CD4-positive, alpha-beta T cell treated with Interleukin-4 for 4 hours (primary cell): ENCODE measurements around the gene ADGRA1.

Experiments
- DNase-seq: peaks from one replicate; pipeline ENCODE4 v3.0.0-alpha.2; 2020

Gene ADGRA1

DNA sequence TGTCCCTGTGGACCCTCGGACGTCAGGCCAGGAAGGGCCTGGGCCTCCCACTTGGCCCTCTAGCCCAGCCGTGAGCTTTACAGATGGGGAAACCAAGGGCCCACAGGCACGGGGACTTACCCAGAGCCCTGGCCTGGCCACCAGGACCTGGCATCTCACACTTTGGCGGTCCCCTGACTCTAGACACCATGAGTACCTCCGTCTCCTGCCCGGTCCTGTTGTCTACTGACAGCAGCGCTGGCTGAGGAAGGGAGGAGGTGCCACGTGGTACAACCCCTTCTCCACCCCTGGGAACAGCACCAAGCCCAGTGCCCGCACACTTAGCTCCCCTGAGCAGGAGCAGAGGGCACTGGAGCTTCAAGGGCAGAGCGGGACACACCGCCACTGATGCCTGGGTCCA, 26.1 kb downstream of the ADGRA1 start:
- DNase-seq = no peak

DNA sequence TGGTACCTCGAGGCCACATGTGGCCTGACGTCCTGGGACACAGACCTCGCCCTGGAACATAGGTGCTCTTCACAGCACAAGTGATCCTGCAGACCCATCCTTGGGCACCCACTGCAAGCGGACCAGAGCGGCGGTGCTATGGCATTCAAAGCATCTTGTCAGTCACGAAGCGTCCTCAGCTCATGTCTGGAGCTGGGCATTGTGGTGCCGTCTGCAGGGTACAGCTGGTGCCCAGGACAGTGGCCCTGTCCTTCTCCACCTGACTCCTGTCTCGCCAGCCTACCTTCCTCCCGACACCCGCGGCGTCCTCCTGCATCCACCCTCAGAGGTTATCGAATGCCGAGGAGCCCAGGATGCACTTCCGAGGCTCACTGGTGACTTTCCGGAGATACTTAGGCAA, 26.5 kb downstream of the ADGRA1 start:
- no peak for DNase-seq

DNA sequence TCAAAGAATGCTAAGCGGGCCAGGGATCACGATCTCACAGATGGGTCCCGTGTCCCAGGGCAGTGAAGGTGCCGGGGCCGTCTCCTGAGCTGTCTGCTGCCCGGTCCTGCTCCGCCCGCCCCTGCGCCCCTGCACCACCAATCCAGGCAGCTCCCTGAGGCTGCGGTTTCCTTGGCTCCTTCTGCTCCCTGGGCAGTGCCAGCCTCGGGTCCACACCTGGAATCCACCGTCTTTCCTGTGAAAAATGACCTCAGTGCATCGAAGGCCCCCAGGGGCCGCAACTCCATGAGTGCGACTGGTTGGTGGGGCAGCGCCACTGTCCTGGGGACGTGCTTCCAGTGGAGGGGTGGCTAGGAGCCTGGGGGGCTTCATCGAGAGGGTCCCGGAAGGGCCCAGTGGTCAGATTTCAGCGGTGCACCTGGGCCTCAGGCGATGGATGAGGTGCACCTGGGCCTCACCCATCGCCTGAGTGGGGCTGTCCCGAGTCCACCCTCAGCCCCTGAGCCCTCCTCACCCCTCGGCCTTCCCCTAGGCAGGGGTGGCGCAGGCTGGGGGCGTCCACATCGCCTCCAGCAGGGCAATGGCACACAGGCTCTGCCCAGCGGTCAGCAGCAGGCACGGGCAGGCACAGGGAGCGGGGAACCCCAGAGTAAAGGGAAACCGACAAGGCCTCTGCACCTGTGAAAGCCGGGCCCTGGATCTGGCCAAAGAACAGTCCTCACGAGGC, 27.2 kb downstream of the ADGRA1 start:
- DNase-seq = no peak

DNA sequence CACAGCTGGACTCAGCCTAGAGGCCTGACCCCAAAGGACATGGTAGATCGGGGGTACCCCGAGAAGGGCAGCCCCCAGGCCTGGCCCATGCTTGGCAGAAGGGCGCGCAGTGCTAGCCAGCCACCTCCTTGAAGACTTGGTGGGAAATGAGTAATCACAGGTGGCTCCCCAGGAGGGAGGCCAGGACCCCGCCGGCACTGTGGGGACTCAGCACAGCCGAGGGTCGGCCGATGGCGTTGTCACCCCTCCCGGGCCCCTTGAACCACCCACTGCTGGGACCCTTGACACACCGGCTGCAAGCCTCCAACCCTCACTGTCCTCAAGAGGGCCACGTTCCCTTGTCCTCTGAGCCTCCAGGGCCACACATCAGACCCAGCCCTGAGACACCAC, 27.7 kb downstream of the ADGRA1 start:
- DNase-seq = no peak

DNA sequence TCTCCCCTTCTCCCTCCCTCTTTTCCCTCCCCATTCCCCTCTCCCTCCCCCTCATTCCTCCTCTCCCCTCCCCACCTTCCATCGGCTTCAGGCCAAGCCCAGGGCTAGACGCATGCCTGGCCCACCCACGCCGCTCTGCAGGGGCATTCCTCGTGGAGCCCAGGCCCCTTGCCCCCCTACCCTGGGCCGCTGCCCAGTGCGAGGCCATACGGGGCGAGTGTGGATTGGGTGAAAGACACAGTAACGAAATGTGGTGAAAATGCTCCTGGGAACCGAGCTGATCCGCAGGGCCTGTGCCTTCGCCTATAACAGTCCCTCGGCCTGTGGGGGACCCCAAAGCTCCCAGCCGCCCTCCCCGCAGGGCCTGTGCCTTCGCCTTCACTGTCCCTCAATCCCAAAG, 28.3 kb downstream of the ADGRA1 start:
- no peak for DNase-seq

DNA sequence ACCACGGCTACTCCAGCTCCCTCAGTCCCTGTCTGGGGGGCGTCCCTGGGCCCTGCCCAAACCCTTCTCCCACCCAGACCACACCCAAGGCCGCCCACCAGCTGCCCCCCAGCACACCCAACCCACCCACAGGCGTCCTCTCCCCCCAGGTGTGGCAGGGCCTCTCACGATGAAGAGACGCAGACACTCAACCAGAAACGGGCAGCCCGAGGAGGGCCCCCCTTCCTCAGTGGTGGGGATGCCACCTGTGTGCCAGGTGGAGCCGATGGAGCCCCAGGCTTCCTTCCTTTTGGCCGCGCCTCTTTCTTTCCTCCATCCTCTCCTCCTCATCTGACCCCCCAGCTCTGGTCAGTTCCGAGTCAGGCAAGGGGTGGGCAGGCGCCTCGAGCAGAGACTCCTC, 28.7 kb downstream of the ADGRA1 start:
- no peak for DNase-seq

DNA sequence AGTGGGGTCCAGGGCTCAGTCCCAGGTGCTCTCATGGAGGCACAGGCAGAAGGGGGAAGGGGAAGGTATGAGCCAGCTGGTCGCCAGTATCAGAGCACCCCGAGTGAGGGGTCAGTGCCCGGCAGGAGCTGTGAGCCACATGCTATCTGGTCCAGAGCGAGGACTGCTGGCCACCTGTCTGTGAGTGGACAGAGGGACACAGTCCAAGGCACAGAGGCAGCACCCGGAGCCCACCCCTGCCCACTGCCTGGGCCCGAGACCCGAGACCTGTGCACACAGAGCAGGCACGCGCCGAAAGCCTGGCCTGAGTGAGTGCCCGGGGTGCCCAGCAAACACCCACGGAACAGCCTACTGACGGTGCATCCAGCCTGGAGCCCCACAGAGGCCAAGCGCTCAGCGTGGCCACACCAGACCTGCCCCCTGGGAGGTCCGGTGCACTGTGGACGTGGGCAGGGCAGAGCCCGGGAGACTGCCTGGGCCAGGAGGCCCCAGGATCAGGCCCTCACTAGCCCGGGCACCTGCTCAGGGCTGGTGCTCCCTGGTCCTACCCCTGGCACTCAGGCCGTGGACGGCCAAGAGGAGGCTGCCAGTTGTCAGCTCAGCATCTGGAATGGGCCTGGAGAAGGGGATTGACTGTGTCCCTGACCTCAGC, 29.4 kb downstream of the ADGRA1 start:
- DNase-seq = no peak

DNA sequence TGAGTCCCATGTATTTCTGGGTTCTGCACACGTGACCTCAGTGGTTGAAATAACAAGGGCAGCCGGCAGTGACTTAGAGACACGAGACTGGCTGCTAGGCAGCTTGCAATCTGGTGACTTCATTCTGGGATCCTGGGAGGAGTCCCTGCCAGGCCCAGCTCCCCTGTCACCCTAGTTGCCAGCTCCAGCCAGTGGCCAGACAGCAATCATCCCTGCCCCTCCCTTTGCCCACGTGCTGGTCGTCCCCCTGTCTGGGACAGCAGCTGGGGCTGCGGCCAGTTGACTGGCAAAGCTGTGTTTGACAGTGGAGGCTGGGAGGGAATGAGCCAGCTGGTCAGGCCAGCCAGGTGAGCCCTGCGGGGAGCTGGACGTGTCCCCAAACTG, 30.0 kb downstream of the ADGRA1 start:
- DNase-seq = no peak

DNA sequence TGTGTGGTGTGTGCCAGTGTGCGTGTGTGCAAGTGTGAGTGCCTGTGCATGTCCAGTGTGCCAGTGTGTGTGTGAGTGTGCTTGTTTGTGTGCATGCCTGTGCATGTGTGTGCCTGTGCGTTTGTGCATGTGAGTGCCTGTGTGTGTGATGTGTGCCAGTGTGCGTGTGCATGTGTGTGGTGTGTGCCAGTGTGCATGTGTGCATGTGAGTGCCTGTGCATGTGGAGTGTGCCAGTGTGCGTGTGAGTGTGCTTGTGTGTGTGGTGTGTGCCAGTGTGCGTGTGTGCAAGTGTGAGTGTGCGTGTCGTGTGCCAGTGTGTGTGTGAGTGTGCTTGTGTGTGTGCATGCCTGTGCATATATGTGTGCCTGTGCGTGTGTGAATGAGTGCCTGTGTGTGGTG, 33.8 kb downstream of the ADGRA1 start:
- no peak for DNase-seq

DNA sequence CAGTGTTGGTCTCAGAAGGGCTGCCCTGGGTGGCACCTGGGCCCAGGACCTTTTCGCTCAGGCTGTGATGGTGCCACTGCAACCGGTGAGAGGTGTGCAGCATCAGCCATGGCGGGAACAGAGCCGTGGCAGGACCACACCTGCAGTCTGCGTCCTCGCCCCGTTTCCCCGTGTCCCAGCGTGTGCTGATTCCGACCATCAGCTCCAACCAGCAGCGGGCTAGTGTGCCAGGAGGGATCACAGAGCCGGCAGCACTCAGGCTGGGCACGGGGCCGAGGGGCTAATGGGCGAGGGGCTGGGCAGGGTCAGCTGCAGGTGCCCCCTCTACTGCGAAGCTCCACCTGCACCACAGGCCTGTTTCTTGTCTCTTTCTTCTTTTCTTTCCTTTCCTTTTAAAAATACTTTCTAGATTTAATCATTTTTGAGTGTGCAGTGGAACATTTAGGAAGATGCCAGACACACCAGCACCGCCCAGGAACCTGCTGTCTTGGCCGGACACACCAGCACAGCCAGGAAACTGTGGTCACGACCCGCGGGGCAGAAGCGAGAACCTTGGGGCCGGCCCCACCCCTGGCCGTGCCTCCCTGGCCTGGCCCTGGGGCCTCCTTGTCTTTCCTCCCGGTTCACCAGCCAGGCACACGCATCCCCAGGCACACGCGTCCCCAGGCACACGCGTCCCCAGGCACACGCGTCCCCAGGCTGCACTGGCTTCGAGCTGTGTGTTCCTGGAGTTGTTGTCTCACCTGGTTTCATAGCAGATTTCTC, 34.6 kb downstream of the ADGRA1 start:
- no peak for DNase-seq

DNA sequence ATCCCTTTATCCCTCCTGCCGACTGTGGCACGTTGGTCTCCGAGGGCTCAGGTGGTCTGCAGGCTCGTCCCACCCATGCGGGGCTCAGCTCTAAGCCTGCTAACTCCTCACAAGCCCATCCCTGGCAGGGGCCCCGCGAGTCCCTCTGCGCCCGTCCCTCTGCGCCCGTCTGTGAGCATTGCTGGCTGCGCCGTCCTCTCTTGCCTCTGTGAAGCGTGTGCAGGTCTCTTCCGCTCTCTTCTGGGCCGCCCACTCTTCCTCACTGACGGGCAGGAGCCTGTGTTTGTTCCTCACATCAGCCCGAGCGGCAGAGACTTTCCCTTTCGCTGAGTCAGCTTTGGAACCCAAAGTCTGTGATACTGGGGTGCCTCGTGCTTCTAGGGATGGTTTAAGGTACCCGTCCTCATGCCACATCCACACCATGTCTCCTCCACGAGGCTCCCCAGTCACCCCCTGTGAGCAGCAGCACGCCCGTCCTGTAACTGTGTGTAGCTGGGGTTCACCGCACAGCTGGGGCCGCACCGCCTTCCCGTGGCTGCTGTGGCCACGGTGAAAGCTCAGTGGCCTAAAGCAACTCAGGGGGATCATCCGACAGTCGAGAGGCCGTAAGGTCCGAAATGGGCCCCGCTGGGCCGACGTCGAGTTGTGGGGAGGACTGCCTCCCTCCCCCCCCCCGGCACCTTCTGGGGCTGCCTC, 35.5 kb downstream of the ADGRA1 start:
- DNase-seq = no peak

DNA sequence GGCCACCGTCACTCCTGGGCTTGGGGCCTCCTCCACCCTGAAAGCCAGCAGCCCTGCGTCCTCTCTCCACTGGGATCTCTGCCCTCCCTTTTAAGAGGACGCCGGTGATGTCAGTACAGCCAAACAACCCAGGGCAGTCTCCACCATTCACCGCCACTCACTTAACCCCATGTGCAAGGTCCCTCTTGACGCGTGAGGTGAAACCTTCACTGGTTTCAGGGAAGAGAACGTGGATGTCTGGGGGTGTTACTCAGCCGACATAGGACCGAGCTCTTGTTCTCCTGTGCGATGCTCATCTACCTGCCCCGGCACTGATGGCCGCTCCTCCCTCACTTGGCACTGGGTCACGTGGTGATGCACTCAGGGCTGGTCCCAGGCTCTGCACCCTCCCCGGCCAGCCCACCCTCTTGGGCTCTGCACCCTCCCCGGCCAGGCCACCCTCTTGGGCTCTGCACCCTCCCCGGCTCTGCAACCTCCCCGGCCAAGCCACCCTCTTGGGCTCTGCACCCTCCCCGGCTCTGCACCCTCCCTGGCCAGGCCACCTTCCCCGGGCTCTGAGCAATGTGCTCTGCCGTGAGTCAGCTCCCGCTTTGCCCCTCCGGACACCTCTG, 36.1 kb downstream of the ADGRA1 start:
- no peak for DNase-seq

DNA sequence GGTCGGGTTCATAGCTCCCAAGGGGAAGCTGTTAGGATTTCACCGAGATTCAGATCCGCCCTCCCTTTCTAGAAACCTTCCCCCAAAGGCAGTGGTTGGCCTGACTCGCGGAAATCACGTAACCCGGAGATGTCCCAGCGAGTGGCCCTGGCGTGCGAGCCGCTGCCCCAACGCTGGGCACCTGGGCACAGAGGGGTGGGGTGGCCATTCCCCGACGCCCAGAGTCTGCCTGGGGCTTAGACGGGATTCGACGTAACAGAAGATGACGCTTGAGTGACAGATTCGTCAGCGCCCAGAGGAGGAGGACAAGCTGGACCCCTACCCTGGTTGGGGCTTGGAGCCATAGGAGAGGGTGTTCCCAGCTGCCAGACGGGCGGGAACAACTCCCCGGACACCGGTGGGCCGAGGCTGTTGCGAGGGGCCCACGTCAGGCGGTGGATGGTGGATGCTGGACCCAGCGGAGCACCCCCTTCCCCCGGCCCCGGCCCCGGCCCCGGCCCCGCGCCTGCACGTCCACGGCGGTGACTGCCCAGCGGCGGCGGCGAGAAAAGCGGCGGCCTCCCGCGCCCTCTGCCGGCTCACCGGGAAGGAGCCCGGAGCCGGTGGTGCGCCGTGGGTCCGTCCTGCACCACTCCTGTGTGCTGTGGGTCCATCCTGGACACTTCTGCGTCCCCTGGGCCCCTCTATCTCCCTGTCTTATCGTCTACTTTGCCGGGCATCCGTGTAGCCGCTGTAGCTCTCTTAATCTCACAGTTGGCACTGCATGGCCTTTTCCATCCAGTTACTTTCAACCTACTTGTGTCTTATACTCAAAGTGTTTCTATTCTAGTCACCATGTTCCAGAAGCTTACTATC, 36.9 kb downstream of the ADGRA1 start:
- no peak for DNase-seq

DNA sequence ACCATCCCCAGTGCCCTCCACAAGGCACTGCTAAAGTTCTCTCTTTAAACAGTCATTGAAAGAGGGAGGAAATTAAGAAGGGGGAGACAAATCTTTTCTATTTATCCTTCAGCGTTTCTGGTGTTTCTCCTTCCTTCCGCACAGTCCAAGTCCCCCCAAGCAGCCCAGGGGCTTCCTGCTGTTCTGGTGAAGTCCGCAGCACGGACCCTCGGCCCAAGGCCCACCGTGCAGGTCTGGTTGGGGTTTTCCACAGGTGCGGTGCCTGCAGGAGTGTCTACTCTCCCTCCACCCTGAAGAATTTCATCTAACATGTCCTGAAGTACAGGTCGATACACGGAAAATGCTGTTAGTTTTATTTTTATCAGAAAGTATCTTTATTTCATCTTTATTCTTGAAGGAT, 38.2 kb downstream of the ADGRA1 start:
- DNase-seq = no peak

DNA sequence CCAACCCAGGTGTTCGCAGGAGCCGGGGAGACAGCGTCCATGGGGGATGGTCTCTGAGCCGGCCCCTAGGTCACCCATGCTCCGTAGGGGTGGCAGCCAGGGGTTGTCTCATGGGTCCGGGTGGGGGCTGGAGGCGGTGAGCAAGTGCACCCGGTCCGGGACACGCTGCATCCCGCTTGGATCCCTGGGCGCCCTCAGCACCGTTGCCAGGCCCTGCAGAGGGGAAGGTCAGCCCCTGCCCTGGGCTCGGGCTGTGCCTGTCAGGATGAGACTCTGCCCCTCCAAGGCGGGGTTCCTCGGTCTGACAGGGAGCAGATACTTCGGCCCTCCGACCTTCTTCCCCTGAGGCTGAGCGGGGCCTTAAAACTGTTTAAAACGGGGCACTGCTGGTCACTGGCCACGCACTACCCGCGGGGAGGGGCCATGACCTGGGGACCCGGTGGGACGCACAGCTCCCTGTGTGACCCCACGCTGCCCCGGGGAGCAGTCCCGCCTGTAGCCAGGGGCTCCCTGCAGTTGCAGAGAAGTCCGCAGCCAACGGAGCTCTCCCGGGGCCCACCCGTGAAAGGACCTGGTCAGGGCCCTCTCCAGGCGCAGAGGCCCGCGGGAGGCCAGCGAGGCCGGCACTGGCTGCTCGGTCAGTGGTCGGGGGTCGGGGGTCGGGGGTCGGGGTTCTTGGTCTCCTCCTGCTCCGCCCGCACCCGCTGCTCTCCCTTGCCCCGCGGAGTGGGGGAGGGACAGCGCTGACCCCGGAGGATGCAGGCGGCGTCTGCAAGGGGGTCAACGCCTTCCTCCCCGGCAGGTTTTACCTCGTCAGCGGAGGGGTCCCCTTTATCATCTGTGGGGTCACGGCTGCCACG, 38.9 kb downstream of the ADGRA1 start:
- no peak for DNase-seq

DNA sequence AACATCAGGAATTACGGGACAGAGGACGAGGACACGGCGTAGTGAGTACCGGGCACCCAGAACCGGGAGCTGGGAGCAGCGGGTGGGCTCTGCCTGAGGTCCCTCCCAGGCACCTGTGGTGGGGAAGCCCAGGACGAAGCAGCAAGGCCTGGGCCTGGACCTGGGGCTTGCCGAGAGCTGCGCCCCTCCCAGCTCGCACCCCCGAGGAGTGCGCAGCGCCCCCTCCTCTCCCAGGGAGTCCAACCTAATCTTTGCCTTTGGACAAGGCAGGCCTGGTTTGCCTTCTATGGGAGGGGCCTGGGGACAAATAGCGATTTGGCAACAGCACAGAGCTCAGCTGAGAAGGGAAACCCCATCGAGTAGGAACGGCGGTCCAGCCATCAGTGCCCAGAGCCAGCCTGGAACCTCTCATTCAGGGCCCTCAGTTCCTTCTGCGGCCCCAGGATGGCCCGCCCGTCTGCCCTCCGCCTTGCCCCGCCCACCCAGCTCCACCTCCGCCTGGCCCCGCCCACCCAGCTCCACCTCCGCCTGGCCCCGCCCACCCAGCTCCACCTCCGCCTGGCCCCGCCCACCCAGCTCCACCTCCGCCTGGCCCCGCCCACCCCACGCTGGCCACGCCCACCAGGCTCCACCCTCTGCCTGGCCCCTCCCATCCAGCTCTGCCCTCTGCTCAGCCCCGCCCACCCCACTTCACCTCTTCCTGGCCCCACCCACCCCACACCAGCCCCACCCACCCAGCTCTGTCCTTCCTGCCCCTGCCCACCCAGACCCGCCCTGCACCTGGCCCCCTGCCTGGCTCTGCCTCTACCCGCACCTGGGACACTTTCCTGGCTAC, 39.8 kb downstream of the ADGRA1 start:
- no peak for DNase-seq

DNA sequence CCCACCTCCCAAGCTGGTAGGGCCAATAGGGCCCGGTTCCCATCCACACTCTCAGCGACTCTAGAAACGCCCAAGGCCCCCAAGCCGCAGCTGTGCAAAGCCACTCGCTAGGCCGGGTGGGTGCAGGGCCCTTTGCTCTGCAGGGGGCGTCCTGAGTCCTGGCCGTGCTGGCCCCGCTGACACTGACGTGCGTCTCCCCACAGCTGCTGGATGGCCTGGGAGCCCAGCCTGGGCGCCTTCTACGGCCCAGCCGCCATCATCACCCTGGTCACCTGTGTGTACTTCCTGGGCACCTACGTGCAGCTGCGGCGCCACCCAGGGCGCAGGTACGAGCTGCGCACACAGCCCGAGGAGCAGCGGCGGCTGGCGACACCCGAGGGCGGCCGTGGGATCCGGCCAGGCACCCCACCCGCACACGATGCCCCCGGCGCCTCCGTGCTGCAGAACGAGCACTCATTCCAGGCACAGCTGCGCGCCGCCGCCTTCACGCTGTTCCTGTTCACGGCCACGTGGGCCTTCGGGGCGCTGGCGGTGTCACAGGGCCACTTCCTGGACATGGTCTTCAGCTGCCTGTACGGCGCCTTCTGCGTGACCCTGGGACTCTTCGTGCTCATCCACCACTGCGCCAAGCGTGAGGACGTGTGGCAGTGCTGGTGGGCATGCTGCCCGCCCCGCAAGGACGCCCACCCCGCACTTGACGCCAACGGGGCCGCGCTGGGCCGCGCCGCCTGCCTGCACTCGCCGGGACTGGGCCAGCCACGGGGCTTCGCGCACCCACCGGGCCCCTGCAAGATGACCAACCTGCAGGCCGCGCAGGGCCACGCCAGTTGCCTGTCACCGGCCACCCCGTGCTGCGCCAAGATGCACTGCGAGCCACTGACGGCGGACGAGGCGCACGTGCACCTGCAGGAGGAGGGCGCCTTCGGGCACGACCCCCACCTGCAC, 40.7 kb downstream of the ADGRA1 start:
- no peak for DNase-seq

DNA sequence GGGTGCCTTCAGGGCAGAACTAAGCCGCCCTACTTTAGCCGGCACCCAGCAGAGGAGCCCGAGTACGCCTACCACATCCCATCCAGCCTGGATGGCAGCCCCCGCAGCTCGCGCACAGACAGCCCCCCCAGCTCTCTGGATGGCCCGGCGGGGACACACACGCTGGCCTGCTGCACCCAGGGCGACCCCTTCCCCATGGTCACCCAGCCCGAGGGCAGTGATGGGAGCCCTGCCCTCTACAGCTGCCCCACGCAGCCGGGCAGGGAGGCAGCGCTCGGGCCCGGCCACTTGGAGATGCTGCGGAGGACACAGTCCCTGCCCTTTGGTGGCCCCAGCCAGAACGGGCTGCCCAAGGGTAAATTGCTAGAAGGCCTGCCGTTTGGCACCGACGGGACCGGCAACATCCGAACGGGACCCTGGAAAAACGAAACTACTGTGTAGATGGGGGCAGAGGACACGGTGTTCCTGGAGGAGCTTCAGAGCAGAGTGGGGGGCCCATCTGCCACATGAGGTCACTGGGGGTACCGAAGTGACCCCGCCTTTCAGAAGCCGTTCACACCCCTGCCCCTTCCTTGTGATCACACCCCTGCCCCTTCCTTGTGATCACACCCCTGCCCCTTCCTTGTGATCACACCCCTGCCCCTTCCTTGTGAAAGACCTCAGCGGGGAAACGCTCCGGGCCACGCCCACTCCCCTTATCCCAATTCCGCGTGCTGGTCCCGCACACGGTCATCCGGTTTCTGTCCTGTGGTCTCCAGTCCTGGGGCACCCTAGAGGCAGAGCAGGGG, 41.5 kb downstream of the ADGRA1 start:
- no peak for DNase-seq
